HEK293T (cell line): Measurements from ENCODE around the gene MCCD1.
"Not testable (repeated sequence)": the region's sequence is repeated elsewhere in the genome, so short reads cannot be mapped to it uniquely, and the experiment has no call there.

Experiments used
- CTCF ChIA-PET: fragments of 350-600 bp; formaldehyde crosslinking; extraction: SDS; loops from one replicate; lab custom pipeline; 2021; ENCODE audit warnings: antibody characterized with exemption, inconsistent platforms; lab: Yijun Ruan, JAX
- POLR2A ChIA-PET: fragments of 350-600 bp; formaldehyde crosslinking; extraction: SDS; loops from one replicate; lab custom pipeline; 2020; ENCODE audit warnings: antibody characterized with exemption, inconsistent platforms; lab: Yijun Ruan, JAX
- DNase-seq: peaks from one replicate; pipeline ENCODE4 v3.0.0; 2012; ENCODE audit warnings: mixed read lengths; ENCODE audit errors: extremely low spot score
- ARNT ChIP-seq: fragments of 450-650 bp; IDR thresholded peaks from 2 replicates; pipeline ENCODE4 v1.6.1; 2017; ENCODE audit warnings: mild to moderate bottlenecking
- BHLHE40 ChIP-seq: fragments of 450-650 bp; IDR thresholded peaks from 2 replicates; pipeline ENCODE4 v1.6.1; 2016; ENCODE audit warnings: mild to moderate bottlenecking, moderate library complexity, borderline replicate concordance
- CTBP1 ChIP-seq: fragments of 450-650 bp; IDR thresholded peaks from 2 replicates; pipeline ENCODE4 v1.6.1; 2016; ENCODE audit warnings: borderline replicate concordance
- ELF4 ChIP-seq: fragments of 450-650 bp; IDR thresholded peaks from 2 replicates; pipeline ENCODE4 v1.6.1; 2017; ENCODE audit warnings: antibody characterized with exemption
- FOXA1 ChIP-seq: fragments of 450-650 bp; IDR thresholded peaks from 2 replicates; pipeline ENCODE4 v1.6.1; 2016; ENCODE audit warnings: mild to moderate bottlenecking
- FOXK2 ChIP-seq: fragments of 450-650 bp; IDR thresholded peaks from 2 replicates; pipeline ENCODE4 v1.6.1; 2016; ENCODE audit warnings: mild to moderate bottlenecking
- FOXM1 ChIP-seq: fragments of 450-650 bp; IDR thresholded peaks from 2 replicates; pipeline ENCODE4 v1.6.1; 2017; ENCODE audit warnings: mild to moderate bottlenecking, borderline replicate concordance
- HDGF ChIP-seq: fragments of 450-650 bp; IDR thresholded peaks from 2 replicates; pipeline ENCODE4 v1.6.1; 2017; ENCODE audit warnings: antibody characterized with exemption, borderline replicate concordance
- L3MBTL2 ChIP-seq: fragments of 450-650 bp; conservative IDR thresholded peaks from 2 replicates; pipeline ENCODE4 v1.6.1; 2016; ENCODE audit warnings: mild to moderate bottlenecking
- LEF1 ChIP-seq: fragments of 450-650 bp; IDR thresholded peaks from 2 replicates; pipeline ENCODE4 v1.6.1; 2017; ENCODE audit warnings: mild to moderate bottlenecking, borderline replicate concordance
- NFRKB ChIP-seq: fragments of 450-650 bp; IDR thresholded peaks from 2 replicates; pipeline ENCODE4 v1.6.1; 2016; ENCODE audit warnings: mild to moderate bottlenecking, moderate library complexity
- PKNOX1 ChIP-seq: fragments of 450-650 bp; IDR thresholded peaks from 2 replicates; pipeline ENCODE4 v1.6.1; 2016
- SP1 ChIP-seq: fragments of 450-650 bp; IDR thresholded peaks from 2 replicates; pipeline ENCODE4 v1.6.1; 2017
- SUZ12 ChIP-seq: fragments of 450-650 bp; IDR thresholded peaks from 2 replicates; pipeline ENCODE4 v1.6.1; 2016; ENCODE audit warnings: mild to moderate bottlenecking
- TARDBP ChIP-seq: fragments of 450-650 bp; IDR thresholded peaks from 2 replicates; pipeline ENCODE4 v1.6.1; 2016
- ZNF384 ChIP-seq: fragments of 450-650 bp; IDR thresholded peaks from 2 replicates; pipeline ENCODE4 v1.6.1; 2016

MCCD1 gene

GRCh38 chr6:31546339-31546957 is 17.7 kb downstream of the MCCD1 start, which contains the start of gene ATP6V1G2:
ATP6V1G2 (minus strand) TSS chr6:31546608; CDS start chr6:31546559, 49 bp downstream.
- ChIA-PET POLR2A (interaction anchor here (0.9 to 8.1 kb wide), 11 partner anchors 17 to 261 kb away, joined by 3 to 91 read pairs (median 5); partner anchors contain the start of genes C6orf47, LSM2, MCCD1 and MSH5), CTCF (interaction anchor here (0.6 to 3.7 kb wide), 7 partner anchors 15 to 105 kb away, joined by 3 to 61 read pairs (median 4); no protein-coding TSS in a partner anchor)
- peak; percentile 79 for DNase-seq
- TF ChIP-seq ARNT (no peak), SP1 (no peak), SUZ12 (no peak), FOXK2 (no peak), TARDBP (no peak), PKNOX1 (0 out of 2 replicates have a peak, but pooled peaks have one; percentile 8), CTBP1 (peak; percentile 88), BHLHE40 (no peak), NFRKB (no peak), ZNF384 (no peak), ELF4 (0 out of 2 replicates have a peak, but pooled peaks have one; percentile 17), LEF1 (no peak), FOXM1 (no peak), L3MBTL2 (no peak)

- POLR2A ChIA-PET, result interaction anchor here (0.5 to 8.1 kb wide), 21 partner anchors 12 to 402 kb away, joined by 3 to 91 read pairs (median 3); partner anchors contain the start of genes BAG6, C6orf47, HSPA1B and LSM2
- TF ChIP-seq ELF4 (peak; percentile 55), FOXM1 (0 out of 2 replicates have a peak, but pooled peaks have one; percentile 56), SP1 (no peak), PKNOX1 (peak; percentile 77), CTBP1 (peak; percentile 79), NFRKB (0 out of 2 replicates have a peak, but pooled peaks have one; percentile 15), TARDBP (no peak)
- DNase-seq, result peak; percentile 94
- CTCF ChIA-PET, result interaction anchor here (0.7 to 3.7 kb wide), 3 partner anchors 51 to 91 kb away, joined by 4 to 61 read pairs (median 6); no protein-coding TSS in a partner anchor
These were observed 18.4 kb downstream of the MCCD1 start, which contains the start of gene NFKBIL1 for GRCh38 chr6:31546958-31547726. NFKBIL1 (plus strand) TSS chr6:31547608; CDS start chr6:31547695, 87 bp downstream.

GRCh38 chr6:31547727-31548543 is 19.2 kb downstream of the MCCD1 start:
- DNase-seq, result no peak
- ChIA-PET CTCF (interaction anchor here (0.7 to 3.7 kb wide), 3 partner anchors 33 to 90 kb away, joined by 4 to 61 read pairs (median 7); no protein-coding TSS in a partner anchor), POLR2A (interaction anchor here (0.6 to 8.1 kb wide), 16 partner anchors 9 to 295 kb away, joined by 3 to 91 read pairs (median 4); partner anchors contain the start of genes BAG6, HSPA1B, LSM2 and MCCD1)
- TF ChIP-seq LEF1 (no peak), ZNF384 (no peak), BHLHE40 (no peak), FOXA1 (no peak), TARDBP (no peak), ARNT (no peak), FOXM1 (no peak), SP1 (no peak), ELF4 (no peak), PKNOX1 (no peak), CTBP1 (no peak), FOXK2 (no peak), SUZ12 (no peak), NFRKB (no peak), HDGF (no peak), L3MBTL2 (no peak)

DNA sequence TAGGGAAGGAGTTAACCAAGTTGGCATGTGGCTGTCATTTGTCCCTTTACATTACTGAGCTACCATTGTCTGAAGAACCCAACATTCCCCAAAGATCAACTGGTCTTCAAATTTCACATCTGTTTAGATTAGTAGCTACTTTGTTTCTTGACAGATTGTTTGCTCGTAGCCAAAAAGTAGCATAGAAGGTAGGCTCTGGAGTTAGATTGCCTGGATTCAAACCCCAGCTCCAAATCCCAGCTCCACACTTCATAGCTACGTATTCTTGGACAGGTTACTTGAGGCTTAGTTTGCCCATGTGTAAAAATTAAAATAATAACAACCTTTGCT is 19.7 kb downstream of the MCCD1 start:
- ChIA-PET CTCF (interaction anchor here (2.4 to 3.7 kb wide), 2 partner anchors 32 to 50 kb away, joined by 7 to 61 read pairs; no protein-coding TSS in a partner anchor), POLR2A (interaction anchor here (1.1 to 1.9 kb wide), 5 partner anchors 10 to 279 kb away, joined by 3 to 5 read pairs (median 4); partner anchors contain the start of genes HSPA1B and LSM2)
- no peak for DNase-seq
- TF ChIP-seq CTBP1, result no peak

DNA sequence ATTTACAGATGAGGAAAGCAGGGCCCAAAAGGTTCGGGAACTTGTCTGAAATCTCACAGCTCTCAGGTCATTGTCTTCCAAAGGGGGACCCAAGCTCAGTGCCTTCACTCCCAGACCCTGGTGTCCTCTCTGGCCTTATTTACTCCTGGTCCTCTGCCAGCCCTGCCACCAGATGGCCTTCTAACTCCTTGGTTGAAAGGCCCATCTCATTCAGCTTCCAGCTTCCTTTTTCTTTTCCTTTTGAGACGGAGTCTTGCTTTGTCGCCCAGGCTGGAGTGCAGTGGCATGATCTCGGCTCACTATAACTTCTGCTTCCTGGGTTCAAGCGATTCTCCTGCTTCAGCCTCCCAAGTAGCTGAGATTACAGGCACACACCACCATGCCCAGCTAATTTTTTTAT is 22.6 kb downstream of the MCCD1 start:
- ChIA-PET POLR2A (interaction anchor here (2.2 to 2.4 kb wide), 2 partner anchors 9 to 46 kb away, joined by 12 to 14 read pairs; partner anchors contain the start of gene DDX39B), CTCF (interaction anchor here (0.7 to 1.4 kb wide), 8 partner anchors 23 to 59 kb away, joined by 3 to 25 read pairs (median 4); partner anchors contain the start of gene NCR3)
- DNase-seq, result not testable (repeated sequence)
